CD4-positive, alpha-beta memory T cell (primary cell): Measurements from ENCODE around the gene CFAP410. TPM values are rescaled to one million over a fixed set of nuclear protein-coding genes. Genes with fewer than 3 reads are reported as not detected.

Source experiments
- CTCF ChIA-PET: fragments of 350-600 bp; sonication (Branson Sonifier 250); formaldehyde crosslinking; loops from one replicate; lab custom pipeline; 2021; ENCODE audit warnings: inconsistent platforms; ENCODE audit not compliant: partially characterized antibody; lab: Charles Lee
- POLR2A ChIA-PET: fragments of 350-600 bp; sonication (Branson Sonifier 250); formaldehyde crosslinking; loops from one replicate; lab custom pipeline; 2021; ENCODE audit not compliant: partially characterized antibody; lab: Charles Lee
- DNase-seq, 5 donors: peaks; one replicate each; pipeline versions ENCODE4 v3.0.0 to v3.0.0-alpha.2; 2020 to 2022; ENCODE audit warnings: mixed read lengths in 1 of 5
- H3K27ac ChIP-seq: one replicate; pipeline ENCODE4 v1.7.0; 2013; ENCODE audit warnings: low read depth, low read length
- H3K27me3 ChIP-seq: 2 replicates; pipeline ENCODE4 v1.7.0; 2013; ENCODE audit warnings: mild to moderate bottlenecking, low read length, moderate library complexity; ENCODE audit not compliant: insufficient read depth
- H3K36me3 ChIP-seq: 2 replicates; pipeline ENCODE4 v1.7.0; 2013; ENCODE audit warnings: mild to moderate bottlenecking, low read length, moderate library complexity; ENCODE audit not compliant: insufficient read depth
- H3K4me1 ChIP-seq: 2 replicates; pipeline ENCODE4 v1.7.0; 2013; ENCODE audit warnings: mild to moderate bottlenecking, low read length, moderate library complexity; ENCODE audit not compliant: insufficient read depth
- H3K4me3 ChIP-seq, 2 donors: one replicate each; pipeline ENCODE4 v1.7.0; 2013; ENCODE audit warnings: low read length in 2 of 2, mild to moderate bottlenecking in 1 of 2
- H3K9me3 ChIP-seq, 2 donors: one replicate each; pipeline ENCODE4 v1.7.0; 2013; ENCODE audit warnings: low read length in 2 of 2, control low read depth in 1 of 2; ENCODE audit not compliant: control insufficient read depth in 1 of 2
- H3K27ac Mint-ChIP-seq, 7 donors: one replicate each; pipeline ENCODE4 v1.8.0; 2020 to 2021; ENCODE audit warnings: mixed read lengths in 7 of 7, mild to moderate bottlenecking in 6 of 7, inconsistent platforms in 3 of 7, moderate library complexity in 3 of 7
- H3K27me3 Mint-ChIP-seq, 2 donors: one replicate each; pipeline ENCODE4 v1.8.0; 2020 to 2021; ENCODE audit warnings: mixed read lengths in 2 of 2
- H3K36me3 Mint-ChIP-seq, 2 donors: one replicate each; pipeline ENCODE4 v1.8.0; 2020 to 2021; ENCODE audit warnings: mixed read lengths in 2 of 2, inconsistent platforms in 1 of 2, mild to moderate bottlenecking in 1 of 2
- H3K4me1 Mint-ChIP-seq, 4 donors: one replicate each; pipeline ENCODE4 v1.8.0; 2020 to 2021; ENCODE audit warnings: mixed read lengths in 4 of 4, mild to moderate bottlenecking in 1 of 4
- H3K4me3 Mint-ChIP-seq, 8 donors: one replicate each; pipeline ENCODE4 v1.8.0; 2020 to 2021; ENCODE audit warnings: mixed read lengths in 8 of 8, mild to moderate bottlenecking in 7 of 8, moderate library complexity in 6 of 8, inconsistent platforms in 3 of 8
- H3K9me3 Mint-ChIP-seq, 8 donors: one replicate each; pipeline ENCODE4 v1.8.0; 2020 to 2021; ENCODE audit warnings: mixed read lengths in 8 of 8, mild to moderate bottlenecking in 5 of 8, inconsistent platforms in 3 of 8, moderate library complexity in 1 of 8
- intact Hi-C: fragments of 100-400 bp; cut with micrococcal nuclease; formaldehyde crosslinking; loops from one replicate; pipeline ENCODE4 v1.15.1; 2023
- polyA plus RNA-seq, 2 donors: library from polyadenylated mRNA; unstranded; fragments of 300-500 nt; fragmentation: Illumina TruSeq; gene quantifications; one replicate each; pipeline ENCODE4 v1.2.3, GENCODE V29; 2021
- total RNA-seq, 2 experiments: library from RNA; stranded (reverse); gene quantifications; one replicate each; pipeline ENCODE4 v1.2.3, GENCODE V29; 2021

The CFAP410 gene
- total and polyA plus RNA-seq, 4 experiments from 2014 or later: 20.1 to 55.2 (median 42.0) TPM

DNA sequence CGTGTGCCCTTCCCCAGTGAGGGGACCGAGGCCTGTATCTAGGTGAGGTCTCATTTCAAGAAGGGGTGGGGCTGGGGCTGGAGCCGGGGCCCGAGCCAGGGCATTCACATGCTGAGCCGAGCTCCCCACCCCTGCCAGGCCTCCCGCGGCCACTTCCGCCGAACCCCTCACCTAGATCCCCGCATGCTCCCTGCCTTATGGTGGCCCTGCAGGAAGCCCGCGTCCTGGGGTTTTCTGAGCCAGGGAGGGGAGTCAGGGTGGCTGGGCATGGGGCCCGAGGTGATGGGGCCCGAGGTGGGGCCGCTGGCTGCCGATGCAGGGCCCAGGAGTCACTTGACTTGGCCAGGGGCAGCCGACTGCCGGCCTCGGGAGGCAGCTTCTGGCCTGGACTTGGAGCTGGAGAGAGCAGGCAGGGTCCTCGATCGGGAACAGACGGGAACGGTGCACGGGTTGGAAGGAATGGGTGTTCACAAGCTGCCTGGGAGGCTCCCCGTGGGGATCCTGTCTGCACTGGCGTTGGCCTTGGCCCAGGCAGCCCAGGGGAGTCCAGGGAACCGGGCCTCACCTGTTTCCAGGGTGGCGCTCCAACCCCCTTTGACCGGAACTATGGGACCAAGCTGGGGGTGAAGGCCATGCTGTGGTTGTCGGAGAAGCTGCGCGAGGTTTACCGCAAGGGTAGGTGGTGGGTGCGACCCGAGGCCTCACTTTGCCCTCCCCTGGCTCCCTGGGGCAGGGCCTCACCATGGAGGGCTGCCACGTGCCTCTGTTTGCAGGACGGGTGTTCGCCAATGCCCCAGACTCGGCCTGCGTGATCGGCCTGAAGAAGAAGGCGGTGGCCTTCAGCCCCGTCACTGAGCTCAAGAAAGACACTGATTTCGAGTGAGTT is 13.6 kb downstream of the CFAP410 start:
- ChIA-PET CTCF (no interaction called here), POLR2A (interaction anchor here (1.5 kb wide), 1 partner anchor 9 kb away, joined by 5 read pairs; no protein-coding TSS in a partner anchor)
- DNase-seq: no peak

DNA sequence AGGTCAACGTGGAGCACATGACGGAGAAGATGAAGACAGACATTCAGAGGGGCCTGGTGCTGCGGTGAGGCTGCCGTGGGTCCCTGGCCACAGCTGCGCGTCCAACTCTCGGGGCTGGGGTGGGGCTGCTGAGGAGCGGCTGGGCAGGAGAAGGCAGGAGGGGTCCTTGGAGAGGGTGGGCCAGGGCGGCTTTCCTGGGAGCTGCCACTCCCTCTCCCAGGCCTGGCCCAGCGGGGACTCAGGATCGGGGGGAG is 14.4 kb downstream of the CFAP410 start:
- H3K4me1 ChIP-seq: no peaks in the 10 kb centered on the region
- H3K27me3 Mint-ChIP-seq: no peaks in the 10 kb centered on the region
- no peaks in the 10 kb centered on the region for H3K9me3 Mint-ChIP-seq
- CTCF ChIA-PET: no interaction called here
- POLR2A ChIA-PET: no interaction called here
- intact Hi-C loops: no loop called here
- no peak overlapping the region for H3K27ac ChIP-seq
- H3K4me3 Mint-ChIP-seq: no peak overlapping the region
- H3K9me3 ChIP-seq: no peaks in the 10 kb centered on the region
- peaks cover 0 to 3% (median 0%) of the 10 kb centered on the region in 4 donors for H3K4me1 Mint-ChIP-seq
- H3K4me3 ChIP-seq: no peak overlapping the region
- DNase-seq: no peak
- no peak overlapping the region for H3K27ac Mint-ChIP-seq
- peaks cover 0 to 19% of the 10 kb centered on the region in 2 donors for H3K36me3 Mint-ChIP-seq
- H3K36me3 ChIP-seq: peaks cover 10% of the 10 kb centered on the region
- H3K27me3 ChIP-seq: no peaks in the 10 kb centered on the region

More for the DNA sequence above, 13.6 kb downstream of the CFAP410 start:
- Mint-ChIP-seq H3K4me3 (no peak overlapping the region), H3K4me1 (peaks cover 0 to 3% (median 0%) of the 10 kb centered on the region in 4 donors), H3K9me3 (no peaks in the 10 kb centered on the region), H3K27me3 (no peaks in the 10 kb centered on the region), H3K27ac (no peak overlapping the region), H3K36me3 (peaks cover 0 to 17% of the 10 kb centered on the region in 2 donors)
- peaks cover 8% of the 10 kb centered on the region for H3K36me3 ChIP-seq
- H3K9me3 ChIP-seq: no peaks in the 10 kb centered on the region
- no peak overlapping the region for H3K27ac ChIP-seq
- no peak overlapping the region for H3K4me3 ChIP-seq
- intact Hi-C loops: no loop called here
- no peaks in the 10 kb centered on the region for H3K27me3 ChIP-seq
- no peaks in the 10 kb centered on the region for H3K4me1 ChIP-seq

DNA sequence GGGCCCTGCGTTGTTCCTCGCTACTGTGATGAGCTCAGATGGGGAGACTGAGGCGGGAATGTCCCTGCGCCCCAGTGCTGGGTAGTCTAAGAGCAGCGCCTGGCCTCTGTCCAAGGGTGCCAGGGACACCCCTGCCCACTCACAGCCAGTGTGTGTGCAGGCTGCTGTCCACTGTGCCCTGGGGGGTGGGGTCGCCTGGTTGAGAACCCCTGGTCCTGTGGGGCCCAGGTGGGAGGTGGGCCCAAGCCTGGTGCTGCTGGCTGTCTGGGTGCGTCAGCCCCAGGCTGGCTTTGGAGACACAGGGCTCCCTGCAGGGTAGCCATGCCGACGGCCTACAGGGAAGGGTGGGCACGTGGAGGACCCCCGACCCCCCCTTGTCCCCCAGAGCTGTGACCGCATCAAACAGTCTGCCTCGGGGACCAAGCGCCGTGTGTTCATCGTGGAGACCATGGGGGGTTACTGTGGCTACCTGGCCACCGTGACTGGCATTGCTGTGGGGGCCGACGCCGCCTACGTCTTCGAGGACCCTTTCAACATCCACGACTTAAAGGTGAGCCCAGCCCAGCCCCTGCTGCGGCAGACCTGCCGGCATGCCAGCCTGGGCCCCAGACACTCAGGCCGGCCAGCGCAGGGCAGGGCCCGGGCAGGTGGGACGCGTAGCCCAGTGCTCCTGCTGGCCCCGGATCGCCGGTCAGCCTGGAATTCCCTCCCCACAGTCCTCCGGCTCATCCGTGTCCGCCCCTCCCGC is 14.9 kb downstream of the CFAP410 start:
- Mint-ChIP-seq H3K9me3 (no peaks in the 10 kb centered on the region), H3K27me3 (no peaks in the 10 kb centered on the region), H3K4me3 (no peak overlapping the region), H3K4me1 (no peaks in the 10 kb centered on the region), H3K27ac (no peak overlapping the region), H3K36me3 (peaks cover 0 to 22% of the 10 kb centered on the region in 2 donors)
- POLR2A ChIA-PET: no interaction called here
- no peaks in the 10 kb centered on the region for H3K4me1 ChIP-seq
- H3K27me3 ChIP-seq: no peaks in the 10 kb centered on the region
- peaks cover 15% of the 10 kb centered on the region for H3K36me3 ChIP-seq
- H3K27ac ChIP-seq: no peak overlapping the region
- intact Hi-C loops: no loop called here
- H3K9me3 ChIP-seq: no peaks in the 10 kb centered on the region
- H3K4me3 ChIP-seq: no peak overlapping the region
- no peak for DNase-seq
- CTCF ChIA-PET: no interaction called here

DNA sequence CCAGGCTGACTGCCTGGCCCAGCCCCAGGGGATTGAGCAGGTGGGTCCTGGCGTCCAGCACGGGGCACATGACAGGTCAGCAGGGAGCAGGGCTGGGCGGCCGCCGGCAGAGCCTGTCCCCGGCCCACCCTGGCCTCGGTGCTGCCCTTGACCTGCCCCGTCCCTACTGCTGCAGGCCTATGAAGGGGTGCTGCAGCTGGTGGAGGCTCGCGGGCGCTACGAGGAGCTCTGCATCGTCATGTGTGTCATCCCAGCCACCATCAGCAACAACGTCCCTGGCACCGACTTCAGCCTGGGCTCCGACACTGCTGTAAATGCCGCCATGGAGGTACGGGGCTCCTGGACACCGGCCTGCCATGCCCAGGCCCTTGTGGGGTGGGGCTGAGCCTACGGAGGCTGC is 15.6 kb downstream of the CFAP410 start:
- Histone ChIP-seq H3K27me3 (no peaks in the 10 kb centered on the region), H3K27ac (no peak overlapping the region), H3K9me3 (no peaks in the 10 kb centered on the region), H3K4me1 (no peaks in the 10 kb centered on the region), H3K36me3 (peaks cover 18% of the 10 kb centered on the region), H3K4me3 (no peak overlapping the region)
- intact Hi-C loops: no loop called here
- no peaks in the 10 kb centered on the region for H3K9me3 Mint-ChIP-seq
- no peaks in the 10 kb centered on the region for H3K27me3 Mint-ChIP-seq
- no peaks in the 10 kb centered on the region for H3K4me1 Mint-ChIP-seq
- no peak for DNase-seq
- peaks cover 0 to 24% of the 10 kb centered on the region in 2 donors for H3K36me3 Mint-ChIP-seq
- H3K27ac Mint-ChIP-seq: no peak overlapping the region
- ChIA-PET POLR2A (no interaction called here), CTCF (no interaction called here)
- no peak overlapping the region for H3K4me3 Mint-ChIP-seq

DNA sequence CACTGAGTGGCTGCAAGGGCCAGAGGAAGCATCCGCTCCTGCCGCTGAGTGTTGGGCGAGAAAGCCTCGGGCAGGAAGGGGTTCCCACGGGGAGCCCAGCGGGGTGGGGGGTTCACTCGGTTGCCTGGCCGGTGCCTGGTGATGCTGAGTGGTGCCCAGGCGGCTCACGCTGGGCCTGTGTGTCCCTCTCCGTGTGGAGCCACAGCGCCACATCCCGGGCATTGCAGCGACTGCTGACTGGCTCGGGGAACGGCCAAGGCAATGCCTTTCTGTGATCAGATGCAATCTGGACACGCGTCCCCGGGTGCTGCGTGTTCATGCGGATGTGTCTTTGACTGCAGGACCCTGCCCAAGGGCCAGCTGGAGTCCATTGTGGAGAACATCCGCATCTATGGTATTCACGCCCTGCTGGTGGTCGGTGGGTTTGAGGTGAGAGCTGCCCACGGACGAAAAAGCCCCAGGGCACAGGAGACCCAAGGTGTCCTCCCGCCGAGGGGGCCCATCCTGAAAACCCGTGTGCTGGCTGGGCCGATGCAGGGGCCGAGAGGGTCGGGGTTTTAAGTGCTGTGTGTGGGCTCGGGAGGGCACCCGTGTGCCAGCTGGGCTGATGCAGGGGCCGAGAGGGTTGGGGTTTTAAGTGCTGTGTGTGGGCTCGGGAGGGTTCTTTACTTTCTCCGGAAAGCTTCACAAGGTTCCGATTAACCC is 16.4 kb downstream of the CFAP410 start:
- H3K4me3 Mint-ChIP-seq: no peak overlapping the region

DNA sequence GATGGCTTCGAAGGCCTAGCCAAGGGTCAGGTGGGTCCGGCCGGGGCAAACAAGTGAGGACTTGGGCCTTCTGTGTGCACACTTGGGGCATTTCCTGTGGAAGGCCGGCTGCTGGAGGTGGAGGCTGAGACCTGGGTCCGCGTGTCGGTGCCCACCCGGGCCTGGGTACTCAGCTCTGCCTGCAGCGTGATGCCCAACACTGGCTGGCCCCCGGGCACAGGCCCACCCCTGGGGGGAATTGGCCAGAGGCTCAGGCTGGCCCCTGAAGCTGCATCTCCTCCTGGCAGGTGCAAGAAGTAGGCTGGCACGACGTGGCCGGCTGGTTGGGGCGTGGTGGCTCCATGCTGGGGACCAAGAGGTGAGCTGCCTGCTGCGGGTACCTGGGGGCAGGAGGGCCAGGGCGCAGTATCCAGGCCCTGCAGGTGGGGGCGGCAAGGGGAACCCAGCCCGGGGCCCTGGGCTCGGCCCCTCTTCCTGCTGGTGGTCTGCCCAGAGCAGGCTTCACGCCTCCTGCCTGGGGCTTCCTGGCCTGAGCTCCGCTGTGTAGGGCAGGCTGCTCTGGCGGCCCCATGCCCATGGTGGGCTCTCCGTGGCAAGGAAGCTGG is 17.2 kb downstream of the CFAP410 start:
- Histone ChIP-seq H3K9me3 (no peaks in the 10 kb centered on the region), H3K4me3 (no peak overlapping the region), H3K36me3 (peaks cover 25% of the 10 kb centered on the region), H3K27ac (no peak overlapping the region), H3K4me1 (no peaks in the 10 kb centered on the region), H3K27me3 (no peaks in the 10 kb centered on the region)
- Mint-ChIP-seq H3K27me3 (no peaks in the 10 kb centered on the region), H3K27ac (no peak overlapping the region), H3K36me3 (peaks cover 0 to 29% of the 10 kb centered on the region in 2 donors), H3K9me3 (no peaks in the 10 kb centered on the region), H3K4me3 (no peak overlapping the region), H3K4me1 (no peaks in the 10 kb centered on the region)
- POLR2A ChIA-PET: interaction anchor here (1.2 kb wide), 1 partner anchor 16 kb away, joined by 3 read pairs; no protein-coding TSS in a partner anchor
- CTCF ChIA-PET: no interaction called here
- intact Hi-C loops: no loop called here
- DNase-seq: no peak

More for the DNA sequence above, 16.4 kb downstream of the CFAP410 start:
- H3K27ac ChIP-seq: no peak overlapping the region
- no peak for DNase-seq
- H3K4me1 ChIP-seq: no peaks in the 10 kb centered on the region
- Mint-ChIP-seq H3K27ac (peak overlapping the region in 2 of 7 donors; percentile 40 to 51), H3K27me3 (no peaks in the 10 kb centered on the region), H3K36me3 (peaks cover 0 to 27% of the 10 kb centered on the region in 2 donors), H3K9me3 (no peaks in the 10 kb centered on the region), H3K4me1 (no peaks in the 10 kb centered on the region)
- intact Hi-C loops: no loop called here
- no peak overlapping the region for H3K4me3 ChIP-seq
- ChIA-PET POLR2A (interaction anchor here (1.2 kb wide), 1 partner anchor 15 kb away, joined by 3 read pairs; no protein-coding TSS in a partner anchor), CTCF (no interaction called here)
- H3K36me3 ChIP-seq: peaks cover 23% of the 10 kb centered on the region
- H3K27me3 ChIP-seq: no peaks in the 10 kb centered on the region
- no peaks in the 10 kb centered on the region for H3K9me3 ChIP-seq
